Left ventricle myocardium inferior (tissue), 1 donor: ENCODE results near the gene GP2. TPM values are rescaled to one million over a fixed set of nuclear protein-coding genes. Genes with fewer than 3 reads are reported as not detected.

ENCODE experiments used
- DNase-seq: peaks from one replicate; pipeline ENCODE4 v3.0.0-alpha.2; 2020
- H3K27ac ChIP-seq: fragments of 200-600 bp; replicated peaks from 2 replicates; pipeline ENCODE4 v1.8.0; 2021
- H3K27me3 ChIP-seq: fragments of 200-600 bp; 2 replicates; pipeline ENCODE4 v1.8.0; 2021; ENCODE audit warnings: low read depth
- H3K36me3 ChIP-seq: fragments of 200-600 bp; 2 replicates; pipeline ENCODE4 v1.8.0; 2021
- H3K4me1 ChIP-seq: fragments of 200-600 bp; 2 replicates; pipeline ENCODE4 v1.8.0; 2021
- H3K4me3 ChIP-seq: fragments of 200-600 bp; 2 replicates; pipeline ENCODE4 v1.8.0; 2021; ENCODE audit warnings: mild to moderate bottlenecking, moderate library complexity
- H3K9me3 ChIP-seq: fragments of 200-600 bp; replicated peaks from 2 replicates; pipeline ENCODE4 v1.8.0; 2021
- CTCF ChIP-seq: fragments of 200-600 bp; IDR thresholded peaks from 2 replicates; pipeline ENCODE4 v1.8.0; 2021; ENCODE audit warnings: antibody characterized with exemption, mild to moderate bottlenecking, borderline replicate concordance
- intact Hi-C: fragments of 100-400 bp; cut with micrococcal nuclease; formaldehyde crosslinking; loops from one replicate; pipeline ENCODE4 v1.11.0; 2022
- total RNA-seq: library from RNA; stranded (reverse); fragmentation: NEBNext Ultra II Directional; extraction: Animal tissue kit (Norgen Biotek cat#: 25700); gene quantifications from one replicate; pipeline ENCODE4 v1.2.1, GENCODE V29; 2021
- donor health status: DM: no; HTN: yes; CAD: no; lungs with severe emphysema.

The GP2 gene
- total RNA-seq, 1 donor from 2014 or later: not detected

GRCh38 chr16:20348365-20349185 is 21.3 kb upstream of the GP2 start:
- no peak for DNase-seq
- no peaks in the 10 kb centered on the region for H3K4me1 ChIP-seq
- intact Hi-C loops: no loop called here
- H3K27me3 ChIP-seq: peaks cover 72% of the 10 kb centered on the region
- no peaks in the 10 kb centered on the region for H3K9me3 ChIP-seq
- no peak overlapping the region for H3K27ac ChIP-seq
- H3K4me3 ChIP-seq: no peak overlapping the region
- TF ChIP-seq CTCF: no peak
- H3K36me3 ChIP-seq: no peaks in the 10 kb centered on the region

GRCh38 chr16:20347666-20348364 is 20.5 kb upstream of the GP2 start:
- H3K27me3 ChIP-seq: peaks cover 70% of the 10 kb centered on the region
- H3K4me1 ChIP-seq: no peaks in the 10 kb centered on the region
- H3K9me3 ChIP-seq: no peaks in the 10 kb centered on the region
- no peak for TF ChIP-seq CTCF
- DNase-seq: no peak
- no peak overlapping the region for H3K27ac ChIP-seq
- no peaks in the 10 kb centered on the region for H3K36me3 ChIP-seq
- H3K4me3 ChIP-seq: no peak overlapping the region
- intact Hi-C loops: no loop called here

GRCh38 chr16:20344611-20345010 is 17.3 kb upstream of the GP2 start:
- Histone ChIP-seq H3K4me1 (no peaks in the 10 kb centered on the region), H3K9me3 (no peaks in the 10 kb centered on the region), H3K27me3 (peaks cover 67% of the 10 kb centered on the region), H3K27ac (no peak overlapping the region), H3K36me3 (no peaks in the 10 kb centered on the region), H3K4me3 (no peak overlapping the region)
- no peak for TF ChIP-seq CTCF
- intact Hi-C loops: no loop called here
- no peak for DNase-seq

- H3K27ac ChIP-seq: no peak overlapping the region
- H3K9me3 ChIP-seq: no peaks in the 10 kb centered on the region
- no peak for DNase-seq
- intact Hi-C loops: no loop called here
- no peaks in the 10 kb centered on the region for H3K4me1 ChIP-seq
- TF ChIP-seq CTCF: no peak
- H3K27me3 ChIP-seq: peaks cover 74% of the 10 kb centered on the region
- H3K4me3 ChIP-seq: no peak overlapping the region
- no peaks in the 10 kb centered on the region for H3K36me3 ChIP-seq
Measured at GRCh38 chr16:20339744-20340143, 12.4 kb upstream of the GP2 start.

GRCh38 chr16:20336955-20337354 is 9.6 kb upstream of the GP2 start:
- Histone ChIP-seq H3K4me3 (no peak overlapping the region), H3K4me1 (no peaks in the 10 kb centered on the region), H3K27ac (no peak overlapping the region), H3K36me3 (no peaks in the 10 kb centered on the region), H3K9me3 (no peaks in the 10 kb centered on the region), H3K27me3 (peaks cover 80% of the 10 kb centered on the region)
- TF ChIP-seq CTCF: no peak
- DNase-seq: no peak
- intact Hi-C loops: no loop called here
